ENCODE data around the gene PRPF38A. TPM values are rescaled to one million over a fixed set of nuclear protein-coding genes. Genes with fewer than 3 reads are reported as not detected.

The PRPF38A gene
- 24.0 and 30.4 TPM in 2 replicates for polyA plus RNA-seq (2011; rRNA removed)
- 9.6 and 9.7 TPM in 2 replicates for polyA plus RNA-seq (2012; cell fraction: cytosol; rRNA removed)
- polyA plus RNA-seq (2012; cell fraction: nucleus; rRNA removed) = 10.9 and 12.0 TPM in 2 replicates
- polyA plus RNA-seq (2017; fragmentation: RNase III; extraction: RNeasy Plus Mini Kit Qiagen cat#74134 plus additional on column Dnase treatment) = 12.9 to 14.1 TPM (median 13.0 TPM) in 3 replicates
- 21.0 and 24.6 TPM in 2 replicates for polyA minus RNA-seq (2011; rRNA and poly(A)+ RNA removed)

DNA sequence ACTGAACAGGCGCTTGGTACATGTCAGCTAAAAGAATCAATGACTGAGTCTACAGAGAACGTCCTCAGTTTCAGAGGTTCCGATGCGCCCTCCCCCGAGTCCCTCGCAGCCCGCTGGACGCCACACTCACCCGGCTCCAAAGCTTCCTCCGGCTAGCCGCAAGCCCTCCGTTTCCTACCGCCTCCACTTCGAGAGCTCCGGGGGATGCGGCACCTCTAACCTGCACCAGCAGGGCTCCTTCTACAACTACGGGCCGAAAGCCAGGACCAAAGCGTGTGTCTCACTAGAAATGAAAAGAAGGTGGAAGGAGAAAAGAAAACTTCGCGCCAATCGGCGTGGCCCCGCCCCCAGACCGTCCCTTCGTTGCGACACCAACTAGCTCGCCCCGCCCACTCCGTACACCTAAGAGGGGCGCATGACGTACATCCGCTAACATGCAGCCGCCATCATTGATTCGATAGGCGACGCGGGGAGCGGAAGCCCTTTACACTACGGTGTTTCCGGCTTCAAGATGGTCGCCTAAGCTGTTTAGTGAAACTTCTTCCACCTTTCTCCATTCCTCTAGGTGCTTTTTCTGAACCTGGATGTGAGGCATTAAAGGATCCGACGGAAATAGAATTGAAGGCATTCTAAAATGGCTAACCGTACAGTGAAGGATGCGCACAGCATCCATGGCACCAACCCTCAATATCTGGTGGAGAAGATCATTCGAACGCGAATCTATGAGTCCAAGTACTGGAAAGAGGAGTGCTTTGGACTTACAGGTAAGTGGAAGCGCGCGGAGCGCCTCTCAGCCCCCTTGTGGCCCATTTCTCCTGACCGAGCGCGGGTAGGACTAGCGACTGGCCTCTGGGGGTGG lies at the start of gene PRPF38A, which contains the start of gene ORC1:
PRPF38A (plus strand) TSS at position 487 of the 859 bp plus-strand sequence; CDS start at position 635, 148 bp downstream.
ORC1 (minus strand) TSS at position 308 of the 859 bp plus-strand sequence. CDS start 2,200 bp downstream, outside the sequence.
- peak; percentile 93 to 96 for ATAC-seq
- H3K4me3 ChIP-seq = peak within 1 kb of the TSS; percentile 93
- H3K9me3 ChIP-seq = no peaks in the 10 kb centered on the region
- ChIA-PET POLR2A (interaction anchor here (0.5 to 1.7 kb wide), 9 partner anchors 37 to 507 kb away, joined by 3 to 10 read pairs (median 4); partner anchors contain the start of genes TUT4 and ZYG11A), CTCF (interaction anchor here (0.9 to 1.6 kb wide), 4 partner anchors 11 to 282 kb away, joined by 3 to 4 read pairs (median 3); partner anchors contain the start of gene CC2D1B)
- under 1% methylated on average over 39 of the region's 57 CpGs for WGBS (ENCODE audit: missing lambda C conversion rate)
- no peak for FAIRE-seq
- peaks cover 21% of the 10 kb centered on the region; the same call in 2 of the 3 replicates for H3K4me1 ChIP-seq
- DNase-seq (ENCODE audit: low read depth in 1 of 2, low spot score in 1 of 2) = peak; percentile 85 to 95
- H3K27ac ChIP-seq = peak within 1 kb of the TSS; percentile 93 to 94
- TF ChIP-seq ZNF302 (CRISPR knock-in tag; IDR thresholded peaks at IDR 0.05) = no peak
- peak; percentile 48 for TF ChIP-seq POLR2A (IDR thresholded peaks at IDR 0.05; ENCODE audit: low read length)
- TF ChIP-seq CEBPB (IDR thresholded peaks at IDR 0.05) = peak; percentile 83 to 97
- 0 out of 5 replicates have a peak, but pooled peaks of 1 of the 2 experiments have one; percentile 32 for TF ChIP-seq JUN (IDR thresholded peaks at IDR 0.05)
- TF ChIP-seq MAX (IDR thresholded peaks at IDR 0.05) = peak; percentile 52
- peak; percentile 84 for TF ChIP-seq KDM5A (IDR thresholded peaks at IDR 0.05)
- no peak for TF ChIP-seq CBX8 (IDR thresholded peaks at IDR 0.05)
- TF ChIP-seq PHF8 (IDR thresholded peaks at IDR 0.05; ENCODE audit: borderline replicate concordance, low read depth) = peak; percentile 73
- no peak for TF ChIP-seq SREBF2 (IDR thresholded peaks at IDR 0.05)
- TF ChIP-seq KDM1A (IDR thresholded peaks at IDR 0.05; ENCODE audit: low read depth) = no peak
- 0 out of 3 replicates have a peak, but pooled peaks have one; percentile 6 for TF ChIP-seq SMC3 (IDR thresholded peaks at IDR 0.05)
- TF ChIP-seq BCL3 (IDR thresholded peaks at IDR 0.05) = 0 out of 3 replicates have a peak, but pooled peaks have one; percentile 20
- peak within 1 kb of the TSS; percentile 94 for H3K4me2 ChIP-seq

GRCh38 chr1:52355436-52355835 lies 49.0 kb upstream of the PRPF38A start:
- WGBS (ENCODE audit: missing lambda C conversion rate) = 87% methylated on average over 8 of the region's 8 CpGs
- no peak for FAIRE-seq
- no peak overlapping the region for H3K27ac ChIP-seq
- H3K4me3 ChIP-seq = no peak overlapping the region
- no peak for TF ChIP-seq EHF (CRISPR knock-in tag; IDR thresholded peaks at IDR 0.05)
- TF ChIP-seq HMGXB4 (CRISPR knock-in tag; IDR thresholded peaks at IDR 0.05; ENCODE audit: borderline replicate concordance) = no peak
- TF ChIP-seq SREBF2 (IDR thresholded peaks at IDR 0.05) = no peak
- no peak for TF ChIP-seq HOXA7 (CRISPR knock-in tag; IDR thresholded peaks at IDR 0.05)
- no peak for TF ChIP-seq JUNB (IDR thresholded peaks at IDR 0.05)
- TF ChIP-seq, protein P1, sequence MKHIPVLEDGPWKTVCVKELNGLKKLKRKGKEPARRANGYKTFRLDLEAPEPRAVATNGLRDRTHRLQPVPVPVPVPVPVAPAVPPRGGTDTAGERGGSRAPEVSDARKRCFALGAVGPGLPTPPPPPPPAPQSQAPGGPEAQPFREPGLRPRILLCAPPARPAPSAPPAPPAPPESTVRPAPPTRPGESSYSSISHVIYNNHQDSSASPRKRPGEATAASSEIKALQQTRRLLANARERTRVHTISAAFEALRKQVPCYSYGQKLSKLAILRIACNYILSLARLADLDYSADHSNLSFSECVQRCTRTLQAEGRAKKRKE (CRISPR knock-in tag; IDR thresholded peaks at IDR 0.05; ENCODE audit: low read depth) = no peak
- TF ChIP-seq MAFK (IDR thresholded peaks at IDR 0.05; ENCODE audit: partially characterized antibody) = no peak
- no peak for TF ChIP-seq RAD21 (conservative IDR thresholded peaks at IDR 0.05 in 1 of 2, IDR thresholded peaks at IDR 0.05 in 1 of 2)
- TF ChIP-seq CHD2 (IDR thresholded peaks at IDR 0.05; ENCODE audit: low read length, partially characterized antibody) = no peak
- TF ChIP-seq MAX (IDR thresholded peaks at IDR 0.05) = no peak
- TF ChIP-seq PHF8 (IDR thresholded peaks at IDR 0.05; ENCODE audit: borderline replicate concordance, low read depth) = no peak
- no peak for TF ChIP-seq TP53 (CRISPR knock-in tag; IDR thresholded peaks at IDR 0.05)
- ATAC-seq = no peak
- CTCF ChIA-PET = no interaction called here
- H3K4me2 ChIP-seq = no peak overlapping the region
- H3K4me1 ChIP-seq = peaks cover 7% of the 10 kb centered on the region; the same call in 2 of the 3 replicates
- DNase-seq (ENCODE audit: low read depth in 1 of 2, low spot score in 1 of 2) = no peak
- H3K9me3 ChIP-seq = no peaks in the 10 kb centered on the region
- POLR2A ChIA-PET = no interaction called here
